Measurements from ENCODE around the gene TAS2R3.
A peak's percentile ranks its signal among the peaks of the same experiment; 100 is the strongest.
"Not testable (repeated sequence)": the region's sequence is repeated elsewhere in the genome, so short reads cannot be mapped to it uniquely, and the experiment has no call there.

TAS2R3 gene

DNA sequence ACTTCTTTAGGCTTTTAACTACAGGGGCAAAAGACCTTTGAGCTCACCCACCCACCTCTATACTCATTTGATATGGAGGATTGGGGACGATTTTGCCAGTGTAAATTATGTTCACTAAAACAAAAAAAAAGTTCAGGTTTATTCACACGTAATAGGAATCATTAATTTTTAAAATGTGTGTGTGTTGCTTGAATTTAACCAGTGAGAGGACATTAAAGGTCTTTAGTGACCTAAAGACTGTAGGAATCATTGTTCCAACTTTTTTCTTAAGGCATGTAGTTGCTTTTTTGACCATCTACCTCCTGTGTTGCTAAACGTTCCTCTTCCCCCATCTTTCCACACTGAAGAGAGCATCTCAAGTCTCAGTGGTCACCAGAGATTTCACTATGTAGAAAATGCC, 24.6 kb upstream of the TAS2R3 start:
- H3K4me1 ChIP-seq (ENCODE audit: control insufficient read depth, insufficient read depth, low read length) = peaks cover 4% of the 10 kb centered on the region

DNA sequence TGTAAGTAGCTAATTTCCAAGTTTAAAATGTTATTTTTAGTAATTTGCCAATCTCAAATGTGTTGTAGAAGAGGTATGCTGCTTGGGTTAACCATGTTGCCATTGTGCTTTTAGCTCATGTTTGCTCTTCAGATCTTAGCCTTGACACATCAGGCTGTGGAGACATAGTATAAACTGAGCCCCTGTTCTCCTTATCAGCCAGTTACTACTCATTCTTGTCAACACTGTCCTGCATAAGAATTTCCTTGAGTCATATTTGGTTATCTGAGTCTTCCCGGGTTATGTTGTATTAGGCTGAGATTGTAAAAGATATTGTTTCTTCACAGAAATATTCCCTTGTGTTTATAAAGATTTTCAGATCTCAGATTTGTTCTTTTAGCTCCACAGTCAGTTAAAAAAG, 21.7 kb upstream of the TAS2R3 start:
- no peaks in the 10 kb centered on the region for H3K27me3 ChIP-seq (ENCODE audit: control insufficient read depth, insufficient read depth, low read length)

More for the DNA sequence above, 24.6 kb upstream of the TAS2R3 start:
- no peak overlapping the region for H3K4me3 ChIP-seq (ENCODE audit: low read length)
- peak overlapping the region; percentile 88 for H3K9ac ChIP-seq (ENCODE audit: low read length)
- H3K9me3 ChIP-seq (ENCODE audit: control insufficient read depth, low read length) = no peaks in the 10 kb centered on the region
- H3K36me3 ChIP-seq (ENCODE audit: control insufficient read depth, insufficient read depth, low read length) = no peaks in the 10 kb centered on the region
- no peaks in the 10 kb centered on the region for H3K27me3 ChIP-seq (ENCODE audit: control insufficient read depth, insufficient read depth, low read length)

DNA sequence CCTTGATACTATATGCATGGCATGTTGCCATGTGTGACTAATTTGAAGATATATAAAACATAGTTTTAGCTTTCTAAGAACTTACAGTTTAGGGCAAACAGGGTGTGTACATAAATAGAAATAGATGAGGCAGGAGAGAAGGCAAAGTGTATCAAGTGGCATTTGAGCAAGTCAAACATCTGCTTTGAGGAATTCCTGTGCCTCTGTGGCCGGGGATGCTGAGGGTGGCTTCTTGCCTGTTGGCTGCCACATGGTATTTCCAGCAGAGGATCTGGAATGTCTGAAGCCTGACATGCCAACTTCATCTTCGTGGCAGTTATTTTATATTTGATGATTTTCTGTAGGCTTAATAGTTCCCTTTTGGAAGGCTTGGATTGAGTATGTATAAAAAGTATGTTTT, 19.8 kb upstream of the TAS2R3 start:
- Histone ChIP-seq H3K27me3 (ENCODE audit: control insufficient read depth, insufficient read depth, low read length) (no peaks in the 10 kb centered on the region), H3K9me3 (ENCODE audit: control insufficient read depth, low read length) (no peaks in the 10 kb centered on the region), H3K9ac (ENCODE audit: low read length) (no peak overlapping the region), H3K36me3 (ENCODE audit: control insufficient read depth, insufficient read depth, low read length) (no peaks in the 10 kb centered on the region), H3K4me3 (ENCODE audit: low read length) (no peak overlapping the region), H3K4me1 (ENCODE audit: control insufficient read depth, insufficient read depth, low read length) (no peaks in the 10 kb centered on the region)

More for the DNA sequence above, 21.7 kb upstream of the TAS2R3 start:
- Histone ChIP-seq H3K9ac (ENCODE audit: low read length) (no peak overlapping the region), H3K4me1 (ENCODE audit: control insufficient read depth, insufficient read depth, low read length) (peaks cover 2% of the 10 kb centered on the region), H3K4me3 (ENCODE audit: low read length) (no peak overlapping the region), H3K36me3 (ENCODE audit: control insufficient read depth, insufficient read depth, low read length) (no peaks in the 10 kb centered on the region), H3K9me3 (ENCODE audit: control insufficient read depth, low read length) (no peaks in the 10 kb centered on the region)

DNA sequence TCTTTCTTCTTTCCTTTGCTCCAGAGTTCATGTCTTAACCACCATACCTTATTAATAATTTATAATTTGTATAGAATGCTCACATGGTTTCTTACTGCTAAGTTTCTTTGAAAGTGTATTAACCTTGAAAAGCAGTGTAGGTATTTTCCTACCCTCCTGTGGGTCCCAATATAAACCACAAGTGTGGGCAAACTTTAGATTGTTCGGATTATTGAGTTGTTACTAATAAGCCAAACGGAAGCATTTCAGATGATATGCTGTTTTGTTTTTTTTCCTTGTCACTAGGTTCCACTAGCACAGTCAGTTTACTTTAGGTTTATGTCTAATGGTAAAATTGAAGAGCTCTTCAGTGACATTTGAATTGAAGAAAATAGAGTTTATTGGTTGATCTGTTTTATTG, 15.5 kb upstream of the TAS2R3 start:
- Histone ChIP-seq H3K27me3 (ENCODE audit: control insufficient read depth, insufficient read depth, low read length) (no peaks in the 10 kb centered on the region), H3K4me3 (ENCODE audit: low read length) (no peak overlapping the region), H3K9me3 (ENCODE audit: control insufficient read depth, low read length) (peaks cover 11% of the 10 kb centered on the region), H3K4me1 (ENCODE audit: control insufficient read depth, insufficient read depth, low read length) (no peaks in the 10 kb centered on the region), H3K9ac (ENCODE audit: low read length) (no peak overlapping the region), H3K36me3 (ENCODE audit: control insufficient read depth, insufficient read depth, low read length) (peaks cover 8% of the 10 kb centered on the region)

DNA sequence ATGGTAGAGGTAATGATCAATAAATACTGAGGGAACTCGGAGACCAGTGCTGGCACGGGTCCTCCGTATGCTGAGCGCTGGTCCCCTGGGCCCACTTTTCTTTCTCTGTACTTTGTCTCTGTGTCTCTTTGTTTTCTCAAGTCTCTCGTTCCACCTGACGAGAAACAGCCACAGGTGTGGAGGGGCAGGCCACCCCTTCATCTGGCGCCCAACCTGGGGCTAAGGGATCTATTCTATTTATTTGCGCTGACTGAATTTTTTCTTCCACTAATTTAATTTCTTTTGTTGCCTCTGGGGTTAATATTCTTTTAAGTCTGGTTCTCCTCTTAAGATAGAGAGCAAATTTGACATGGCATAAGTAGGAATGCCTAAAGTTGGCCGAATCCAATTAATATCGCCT, 12.0 kb upstream of the TAS2R3 start:
- not testable (repeated sequence) for H3K36me3 ChIP-seq (ENCODE audit: control insufficient read depth, insufficient read depth, low read length); H3K4me3 ChIP-seq (ENCODE audit: low read length); H3K27me3 ChIP-seq (ENCODE audit: control insufficient read depth, insufficient read depth, low read length); H3K9ac ChIP-seq (ENCODE audit: low read length); H3K4me1 ChIP-seq (ENCODE audit: control insufficient read depth, insufficient read depth, low read length)
- H3K9me3 ChIP-seq (ENCODE audit: control insufficient read depth, low read length) = peaks cover 11% of the 10 kb centered on the region

DNA sequence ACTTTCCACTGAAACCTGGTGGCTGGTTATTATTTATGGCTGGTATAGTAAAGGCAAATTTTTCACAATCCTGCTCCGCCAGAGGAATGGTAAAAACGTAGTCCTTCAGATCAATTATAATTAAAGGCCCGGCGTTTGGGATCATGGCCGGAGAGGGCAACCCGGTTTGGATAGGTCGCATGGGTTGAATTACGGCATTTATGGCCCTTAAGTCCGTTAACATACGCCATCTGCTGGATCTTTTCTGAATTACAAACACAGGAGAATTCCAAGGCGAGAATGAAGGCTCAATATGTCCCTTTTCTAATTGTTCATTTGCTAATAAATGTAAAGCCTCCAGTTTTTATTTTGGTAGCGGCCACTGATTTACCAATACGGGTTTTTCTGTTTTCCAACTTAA, 11.3 kb upstream of the TAS2R3 start:
- H3K9ac ChIP-seq (ENCODE audit: low read length) = no peak overlapping the region
- H3K4me3 ChIP-seq (ENCODE audit: low read length) = no peak overlapping the region
- peaks cover 8% of the 10 kb centered on the region for H3K36me3 ChIP-seq (ENCODE audit: control insufficient read depth, insufficient read depth, low read length)
- H3K9me3 ChIP-seq (ENCODE audit: control insufficient read depth, low read length) = peaks cover 11% of the 10 kb centered on the region
- no peaks in the 10 kb centered on the region for H3K27me3 ChIP-seq (ENCODE audit: control insufficient read depth, insufficient read depth, low read length)
- no peaks in the 10 kb centered on the region for H3K4me1 ChIP-seq (ENCODE audit: control insufficient read depth, insufficient read depth, low read length)

DNA sequence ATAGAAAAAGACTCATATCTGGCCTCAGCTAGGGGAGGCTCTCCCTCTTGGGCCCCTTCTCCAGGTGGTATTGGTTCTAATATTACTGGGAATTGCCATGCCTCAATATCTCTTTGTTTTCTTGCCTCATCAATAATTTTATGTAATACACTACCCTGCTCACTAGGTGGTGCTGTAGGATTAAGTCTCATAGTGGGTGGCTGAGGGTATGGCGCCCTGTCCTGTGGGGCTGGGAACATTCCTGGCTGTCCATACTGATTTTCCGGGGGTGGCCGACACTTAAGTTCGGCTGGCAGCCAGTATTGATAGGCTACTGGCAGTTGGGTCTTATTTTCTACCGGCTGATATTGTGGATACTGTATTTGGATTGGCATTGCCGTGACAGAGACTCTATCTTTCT, 9.0 kb upstream of the TAS2R3 start:
- Histone ChIP-seq H3K9me3 (ENCODE audit: control insufficient read depth, low read length) (peaks cover 11% of the 10 kb centered on the region), H3K4me3 (ENCODE audit: low read length) (no peak overlapping the region), H3K9ac (ENCODE audit: low read length) (no peak overlapping the region), H3K27me3 (ENCODE audit: control insufficient read depth, insufficient read depth, low read length) (no peaks in the 10 kb centered on the region), H3K36me3 (ENCODE audit: control insufficient read depth, insufficient read depth, low read length) (peaks cover 8% of the 10 kb centered on the region), H3K4me1 (ENCODE audit: control insufficient read depth, insufficient read depth, low read length) (no peaks in the 10 kb centered on the region)

DNA sequence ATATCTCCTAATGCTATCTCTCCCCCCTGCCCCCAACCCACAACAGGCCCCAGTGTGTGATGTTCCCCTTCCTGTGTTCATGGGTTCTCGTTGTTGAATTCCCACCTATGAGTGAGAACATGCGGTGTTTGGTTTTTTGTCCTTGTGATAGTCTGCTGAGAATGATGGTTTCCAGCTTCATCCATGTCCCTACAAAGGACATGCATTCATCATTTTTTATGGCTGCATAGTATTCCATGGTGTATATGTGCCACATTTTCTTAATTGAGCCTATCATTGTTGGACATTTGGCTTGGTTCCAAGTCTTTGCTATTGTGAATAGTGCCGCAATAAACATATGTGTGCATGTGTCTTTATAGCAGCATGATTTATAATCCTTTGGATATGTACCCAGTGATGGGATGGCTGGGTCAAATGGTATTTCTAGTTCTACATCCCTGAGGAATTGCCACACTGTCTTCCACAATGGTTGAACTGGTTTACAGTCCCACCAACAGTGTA, 6.2 kb downstream of the TAS2R3 start:
- not testable (repeated sequence) for H3K4me3 ChIP-seq (ENCODE audit: low read length); H3K9me3 ChIP-seq (ENCODE audit: control insufficient read depth, low read length)

DNA sequence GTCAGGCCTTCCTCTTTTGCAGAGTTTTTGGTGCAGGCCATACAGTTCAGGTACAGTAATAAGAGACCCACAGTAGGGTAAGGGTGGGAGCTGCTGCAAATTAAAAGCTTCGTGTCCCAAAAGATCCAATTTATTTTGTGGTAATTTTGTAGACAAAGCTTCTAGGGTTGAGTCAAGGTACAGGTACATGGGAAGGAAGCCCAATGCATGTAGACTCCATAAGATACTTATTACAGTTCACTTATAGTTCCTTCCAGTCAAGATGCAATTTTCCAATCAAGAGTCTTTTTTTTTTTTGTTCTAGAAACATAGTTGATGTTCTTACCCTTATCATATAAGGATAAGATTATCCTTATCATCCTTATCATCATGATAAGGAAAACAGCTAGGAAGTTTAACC, 12.5 kb downstream of the TAS2R3 start, which contains the start of gene TAS2R4:
TAS2R4 (plus strand) TSS at position 301 of the 400 bp plus-strand sequence. CDS start 1,815 bp downstream, outside the sequence.
- Histone ChIP-seq H3K36me3 (ENCODE audit: control insufficient read depth, insufficient read depth, low read length) (no peaks in the 10 kb centered on the region), H3K9ac (ENCODE audit: low read length) (no peak within 1 kb of the TSS), H3K9me3 (ENCODE audit: control insufficient read depth, low read length) (no peaks in the 10 kb centered on the region), H3K4me3 (ENCODE audit: low read length) (no peak within 1 kb of the TSS), H3K4me1 (ENCODE audit: control insufficient read depth, insufficient read depth, low read length) (no peaks in the 10 kb centered on the region), H3K27me3 (ENCODE audit: control insufficient read depth, insufficient read depth, low read length) (no peaks in the 10 kb centered on the region)

More for the DNA sequence above, 6.2 kb downstream of the TAS2R3 start:
- not testable (repeated sequence) for H3K36me3 ChIP-seq (ENCODE audit: control insufficient read depth, insufficient read depth, low read length); H3K9ac ChIP-seq (ENCODE audit: low read length); H3K4me1 ChIP-seq (ENCODE audit: control insufficient read depth, insufficient read depth, low read length); H3K27me3 ChIP-seq (ENCODE audit: control insufficient read depth, insufficient read depth, low read length)

DNA sequence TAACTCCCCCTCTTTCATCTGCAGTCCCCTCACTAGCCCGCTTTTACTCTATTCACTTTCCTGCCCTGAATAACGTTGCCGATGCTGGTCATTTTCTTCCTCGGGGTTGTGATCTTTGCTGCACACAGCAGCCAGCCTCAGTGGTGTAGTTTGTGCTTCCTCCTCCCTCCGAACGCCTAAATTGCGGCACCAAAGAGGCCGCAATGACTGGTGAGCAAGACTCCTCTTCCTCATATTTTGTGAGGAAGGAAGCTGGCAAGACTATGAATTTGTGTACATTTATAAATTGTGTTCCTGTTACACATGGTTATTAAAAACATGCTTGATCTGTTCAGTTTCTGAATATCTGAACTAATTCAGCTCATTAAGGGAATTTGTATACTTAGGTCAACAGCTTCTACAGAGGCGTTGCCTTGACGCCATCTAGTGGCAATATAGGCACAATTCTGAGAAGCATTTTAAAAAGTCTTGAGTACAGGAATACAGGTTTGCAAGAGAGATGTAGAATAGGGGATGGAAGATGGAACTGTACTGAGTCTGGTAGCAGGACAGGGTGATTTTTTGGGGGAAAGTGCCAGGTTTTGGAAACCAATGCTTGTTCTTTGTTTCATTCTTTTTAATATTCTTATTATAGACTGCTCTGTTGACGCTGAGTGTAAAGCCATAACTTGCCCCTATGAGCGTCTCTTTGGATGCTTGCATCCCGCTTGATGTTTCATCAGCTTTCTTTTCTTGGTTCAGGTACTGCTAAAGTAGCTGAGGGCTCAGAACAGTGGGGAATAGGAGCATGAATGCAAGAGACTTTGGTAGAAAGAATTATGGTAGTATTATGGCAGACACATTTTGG, 22.0 kb downstream of the TAS2R3 start:
- H3K9me3 ChIP-seq (ENCODE audit: control insufficient read depth, low read length) = no peaks in the 10 kb centered on the region
- no peaks in the 10 kb centered on the region for H3K36me3 ChIP-seq (ENCODE audit: control insufficient read depth, insufficient read depth, low read length)
- H3K9ac ChIP-seq (ENCODE audit: low read length) = no peak overlapping the region

DNA sequence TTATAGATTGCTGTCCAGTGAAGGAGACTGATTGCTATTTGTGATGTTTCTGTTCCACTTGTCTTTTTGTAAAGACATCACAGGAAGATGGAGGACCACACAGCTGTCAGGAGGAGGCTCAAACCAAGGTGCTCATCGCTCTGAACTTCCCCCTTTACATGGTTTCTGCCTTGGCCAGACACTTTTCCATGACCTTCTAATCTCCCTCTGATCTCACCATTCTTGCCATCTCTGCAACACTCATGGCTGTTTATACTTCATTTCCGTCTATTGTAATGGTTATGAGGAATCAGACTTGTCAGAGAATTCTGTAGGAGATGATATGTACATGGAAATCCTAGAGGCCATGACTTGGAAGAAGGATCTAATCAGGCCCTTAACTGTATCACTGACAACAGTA, 24.4 kb downstream of the TAS2R3 start:
- H3K4me3 ChIP-seq (ENCODE audit: low read length) = no peak overlapping the region
- no peaks in the 10 kb centered on the region for H3K4me1 ChIP-seq (ENCODE audit: control insufficient read depth, insufficient read depth, low read length)
- H3K9ac ChIP-seq (ENCODE audit: low read length) = no peak overlapping the region
- H3K27me3 ChIP-seq (ENCODE audit: control insufficient read depth, insufficient read depth, low read length) = no peaks in the 10 kb centered on the region
- no peaks in the 10 kb centered on the region for H3K36me3 ChIP-seq (ENCODE audit: control insufficient read depth, insufficient read depth, low read length)
- H3K9me3 ChIP-seq (ENCODE audit: control insufficient read depth, low read length) = no peaks in the 10 kb centered on the region

More for the DNA sequence above, 22.0 kb downstream of the TAS2R3 start:
- Histone ChIP-seq H3K4me3 (ENCODE audit: low read length) (no peak overlapping the region), H3K27me3 (ENCODE audit: control insufficient read depth, insufficient read depth, low read length) (no peaks in the 10 kb centered on the region), H3K4me1 (ENCODE audit: control insufficient read depth, insufficient read depth, low read length) (no peaks in the 10 kb centered on the region)

DNA sequence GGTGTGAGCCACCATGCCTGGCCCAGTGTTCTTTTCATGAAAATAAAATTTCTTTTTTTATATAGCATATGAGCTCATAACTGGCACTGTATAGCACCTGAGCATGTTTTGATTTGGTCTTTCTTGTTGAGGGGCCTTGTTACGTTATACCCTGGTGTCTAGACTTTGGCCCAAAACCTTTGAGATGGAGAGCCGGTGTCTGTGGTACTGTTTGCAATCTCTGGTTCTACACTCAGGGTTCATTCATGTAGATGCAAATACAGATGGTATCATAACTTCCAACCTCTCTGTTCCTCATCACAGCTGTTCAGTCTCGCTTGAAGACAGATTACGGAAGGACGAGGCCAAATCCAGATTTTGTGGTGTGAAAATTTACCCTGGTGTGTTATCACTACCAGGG, 26.0 kb downstream of the TAS2R3 start, which contains the start of gene TAS2R5:
TAS2R5 (plus strand) TSS at position 301 of the 400 bp plus-strand sequence. CDS start 145 bp downstream, outside the sequence.
- H3K4me3 ChIP-seq (ENCODE audit: low read length) = no peak within 1 kb of the TSS
- H3K36me3 ChIP-seq (ENCODE audit: control insufficient read depth, insufficient read depth, low read length) = no peaks in the 10 kb centered on the region
- no peaks in the 10 kb centered on the region for H3K9me3 ChIP-seq (ENCODE audit: control insufficient read depth, low read length)
- no peaks in the 10 kb centered on the region for H3K4me1 ChIP-seq (ENCODE audit: control insufficient read depth, insufficient read depth, low read length)
- no peaks in the 10 kb centered on the region for H3K27me3 ChIP-seq (ENCODE audit: control insufficient read depth, insufficient read depth, low read length)
- H3K9ac ChIP-seq (ENCODE audit: low read length) = no peak within 1 kb of the TSS
